ENCODE results near the gene LILRA5. TPM values are rescaled to one million over a fixed set of nuclear protein-coding genes. Genes with fewer than 3 reads are reported as not detected.

LILRA5 gene
- total RNA-seq, 1 donor from 2014 or later: not detected

DNA sequence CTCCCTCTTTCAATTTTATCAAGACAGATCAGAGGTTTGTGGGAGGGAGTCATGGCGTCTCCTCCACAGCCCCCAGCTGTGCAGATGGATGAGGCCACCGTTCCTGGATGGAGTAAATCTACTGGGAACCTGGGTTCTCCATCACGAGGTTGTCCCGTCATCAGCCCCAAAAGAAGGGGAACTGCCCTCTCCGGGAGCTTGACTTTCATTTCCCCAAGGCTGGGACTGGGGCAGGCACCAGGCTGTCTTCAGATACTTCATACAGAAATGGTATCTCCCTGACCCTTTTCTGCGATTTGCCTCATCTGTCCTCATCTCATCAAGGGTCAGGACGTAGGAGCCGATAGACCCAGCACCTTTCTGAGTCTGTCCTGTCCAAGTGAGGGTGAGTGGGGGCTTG lies 41.9 kb downstream of the LILRA5 start:
- no peak overlapping the region for H3K4me2 ChIP-seq (ENCODE audit: low read length)
- H3K36me3 Mint-ChIP-seq (ENCODE audit: low read depth, unreplicated experiment): no peaks in the 10 kb centered on the region

GRCh38 chr19:54268936-54269335 lies 44.0 kb downstream of the LILRA5 start:
- no peak overlapping the region for H3K27ac Mint-ChIP-seq (ENCODE audit: unreplicated experiment)
- no peak overlapping the region for H3K9ac ChIP-seq (ENCODE audit: low read length)
- H3K4me2 ChIP-seq (ENCODE audit: low read length): no peak overlapping the region
- H4K20me1 ChIP-seq (ENCODE audit: insufficient read depth, low read length): no peaks in the 10 kb centered on the region
- no peak for TF ChIP-seq CTCF (IDR thresholded peaks at IDR 0.05; ENCODE audit: insufficient read depth, low read depth, low read length)
- TF ChIP-seq EZH2 (IDR thresholded peaks at IDR 0.05; ENCODE audit: insufficient read depth, low read length): no peak
- no peak for FAIRE-seq
- H3K4me3 Mint-ChIP-seq (ENCODE audit: unreplicated experiment): no peak overlapping the region
- no peaks in the 10 kb centered on the region for H3K4me1 Mint-ChIP-seq (ENCODE audit: low read depth, unreplicated experiment)
- peaks cover 3% of the 10 kb centered on the region for H3K9me3 Mint-ChIP-seq (ENCODE audit: unreplicated experiment)
- no peak overlapping the region for H2AFZ ChIP-seq (ENCODE audit: low read depth, low read length)
- H3K4me1 ChIP-seq (ENCODE audit: insufficient read depth, low read length): no peaks in the 10 kb centered on the region
- no peak for DNase-seq (ENCODE audit: low read depth)
- no peaks in the 10 kb centered on the region for H3K36me3 ChIP-seq (ENCODE audit: insufficient read depth, low read length)
- no peak overlapping the region for H3K4me3 ChIP-seq (ENCODE audit: insufficient read depth, low read depth, low read length)
- H3K36me3 Mint-ChIP-seq (ENCODE audit: low read depth, unreplicated experiment): no peaks in the 10 kb centered on the region
- no peaks in the 10 kb centered on the region for H3K9me3 ChIP-seq (ENCODE audit: insufficient read depth, low read depth, low read length)
- no peak overlapping the region for H3K27ac ChIP-seq (ENCODE audit: low read depth, low read length)
- H3K27me3 Mint-ChIP-seq (ENCODE audit: low read depth, unreplicated experiment): peaks cover 38% of the 10 kb centered on the region
- no peaks in the 10 kb centered on the region for H3K79me2 ChIP-seq (ENCODE audit: insufficient read depth, low read length)
- H3K27me3 ChIP-seq (ENCODE audit: insufficient read depth, low read length): no peaks in the 10 kb centered on the region

More for the DNA sequence above, 41.9 kb downstream of the LILRA5 start:
- DNase-seq (ENCODE audit: low read depth) (no peak), FAIRE-seq (no peak)
- no peak overlapping the region for H3K9ac ChIP-seq (ENCODE audit: low read length)
- Mint-ChIP-seq H3K4me1 (ENCODE audit: low read depth, unreplicated experiment) (no peaks in the 10 kb centered on the region), H3K4me3 (ENCODE audit: unreplicated experiment) (no peak overlapping the region), H3K9me3 (ENCODE audit: unreplicated experiment) (peaks cover 3% of the 10 kb centered on the region), H3K27me3 (ENCODE audit: low read depth, unreplicated experiment) (peaks cover 41% of the 10 kb centered on the region), H3K27ac (ENCODE audit: unreplicated experiment) (no peak overlapping the region)
- H4K20me1 ChIP-seq (ENCODE audit: insufficient read depth, low read length): no peaks in the 10 kb centered on the region
- H3K36me3 ChIP-seq (ENCODE audit: insufficient read depth, low read length): no peaks in the 10 kb centered on the region
- no peak for TF ChIP-seq CTCF (IDR thresholded peaks at IDR 0.05; ENCODE audit: insufficient read depth, low read depth, low read length)
- no peak for TF ChIP-seq EZH2 (IDR thresholded peaks at IDR 0.05; ENCODE audit: insufficient read depth, low read length)
- H3K4me1 ChIP-seq (ENCODE audit: insufficient read depth, low read length): no peaks in the 10 kb centered on the region
- H3K79me2 ChIP-seq (ENCODE audit: insufficient read depth, low read length): no peaks in the 10 kb centered on the region
- H3K9me3 ChIP-seq (ENCODE audit: insufficient read depth, low read depth, low read length): no peaks in the 10 kb centered on the region
- H3K27me3 ChIP-seq (ENCODE audit: insufficient read depth, low read length): no peaks in the 10 kb centered on the region
- no peak overlapping the region for H3K4me3 ChIP-seq (ENCODE audit: insufficient read depth, low read depth, low read length)
- no peak overlapping the region for H3K27ac ChIP-seq (ENCODE audit: low read depth, low read length)
- no peak overlapping the region for H2AFZ ChIP-seq (ENCODE audit: low read depth, low read length)

DNA sequence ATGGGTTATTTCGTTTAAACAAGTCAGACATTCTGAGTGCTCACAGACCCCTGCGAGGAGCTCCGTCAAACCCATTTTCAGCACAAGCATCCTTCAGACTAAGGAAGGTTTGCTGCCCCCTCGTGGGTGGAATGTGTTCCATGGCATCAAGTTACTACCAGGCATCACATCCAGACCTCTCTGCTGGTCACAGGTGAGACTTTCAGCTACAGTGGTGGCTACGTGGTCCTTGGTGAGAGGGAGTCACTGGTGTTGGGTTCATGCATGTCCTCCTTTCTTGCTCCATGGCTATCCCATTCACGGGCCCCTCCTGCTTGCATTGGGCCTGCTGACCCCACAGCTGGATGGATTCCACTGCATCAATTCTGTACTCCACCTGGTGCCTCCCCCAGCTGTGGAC lies 46.8 kb downstream of the LILRA5 start:
- Histone ChIP-seq H3K4me2 (ENCODE audit: low read length) (no peak overlapping the region), H3K4me1 (ENCODE audit: insufficient read depth, low read length) (no peaks in the 10 kb centered on the region), H3K36me3 (ENCODE audit: insufficient read depth, low read length) (no peaks in the 10 kb centered on the region), H2AFZ (ENCODE audit: low read depth, low read length) (no peak overlapping the region), H3K27me3 (ENCODE audit: insufficient read depth, low read length) (no peaks in the 10 kb centered on the region), H3K79me2 (ENCODE audit: insufficient read depth, low read length) (no peaks in the 10 kb centered on the region), H3K27ac (ENCODE audit: low read depth, low read length) (no peak overlapping the region), H3K4me3 (ENCODE audit: insufficient read depth, low read depth, low read length) (no peak overlapping the region), H3K9me3 (ENCODE audit: insufficient read depth, low read depth, low read length) (no peaks in the 10 kb centered on the region), H4K20me1 (ENCODE audit: insufficient read depth, low read length) (no peaks in the 10 kb centered on the region), H3K9ac (ENCODE audit: low read length) (no peak overlapping the region)
- DNase-seq (ENCODE audit: low read depth) (peak; percentile 30), FAIRE-seq (peak; percentile 45)
- Mint-ChIP-seq H3K4me1 (ENCODE audit: low read depth, unreplicated experiment) (no peaks in the 10 kb centered on the region), H3K9me3 (ENCODE audit: unreplicated experiment) (peaks cover 3% of the 10 kb centered on the region), H3K36me3 (ENCODE audit: low read depth, unreplicated experiment) (no peaks in the 10 kb centered on the region), H3K27ac (ENCODE audit: unreplicated experiment) (no peak overlapping the region), H3K4me3 (ENCODE audit: unreplicated experiment) (no peak overlapping the region), H3K27me3 (ENCODE audit: low read depth, unreplicated experiment) (peaks cover 33% of the 10 kb centered on the region)
- TF ChIP-seq CTCF (IDR thresholded peaks at IDR 0.05; ENCODE audit: insufficient read depth, low read depth, low read length) (peak; percentile 59), EZH2 (IDR thresholded peaks at IDR 0.05; ENCODE audit: insufficient read depth, low read length) (no peak)
